HepG2 (cell line): ENCODE data around the gene MIEF1. TPM values are rescaled to one million over a fixed set of nuclear protein-coding genes. Genes with fewer than 3 reads are reported as not detected.

Experiments
- ATM ChIP-seq: fragments of 450-650 bp; IDR thresholded peaks from 2 replicates; pipeline ENCODE4 v1.7.1; 2017; ENCODE audit warnings: mild to moderate bottlenecking, borderline replicate concordance
- BHLHE40 ChIP-seq: IDR thresholded peaks from 2 replicates; pipeline ENCODE4 v1.6.1; 2011; ENCODE audit warnings: low read length, improper control_type of control experiment
- CHD2 ChIP-seq: IDR thresholded peaks from 2 replicates; pipeline ENCODE4 v1.6.1; 2011; ENCODE audit warnings: low read depth, low read length, improper control_type of control experiment
- FOXJ3 ChIP-seq: sonication (generic); formaldehyde crosslinking; IDR thresholded peaks from 2 replicates; pipeline ENCODE4 v1.4.0; 2020; ENCODE audit warnings: missing genetic modification reagents, mild to moderate bottlenecking, borderline replicate concordance
- HNRNPK ChIP-seq: fragments of 200-400 bp; formaldehyde crosslinking; IDR thresholded peaks from 2 replicates; pipeline ENCODE4 v1.6.1; 2018; ENCODE audit warnings: low read length, low read depth, moderate library complexity, mild to moderate bottlenecking; ENCODE audit not compliant: poor library complexity, severe bottlenecking
- JUND ChIP-seq: sonication (generic); formaldehyde crosslinking; IDR thresholded peaks from 2 replicates; pipeline ENCODE4 v1.8.0; 2022; ENCODE audit warnings: mild to moderate bottlenecking, missing genetic modification reagents
- KLF12 ChIP-seq: sonication (generic); formaldehyde crosslinking; IDR thresholded peaks from 2 replicates; pipeline ENCODE4 v1.4.0; 2020; ENCODE audit warnings: missing genetic modification reagents, borderline replicate concordance
- MED1 ChIP-seq: sonication (generic); formaldehyde crosslinking; IDR thresholded peaks from 2 replicates; pipeline ENCODE4 v1.4.0; 2020; ENCODE audit warnings: missing genetic modification reagents
- MIER2 ChIP-seq: IDR thresholded peaks from 2 replicates; pipeline ENCODE4 v1.6.1; 2016; ENCODE audit warnings: missing biosample characterization, missing genetic modification reagents
- MTF2 ChIP-seq: sonication (generic); formaldehyde crosslinking; IDR thresholded peaks from 2 replicates; pipeline ENCODE4 v1.5.0; 2020; ENCODE audit warnings: missing genetic modification reagents, borderline replicate concordance
- MYNN ChIP-seq: sonication (generic); formaldehyde crosslinking; IDR thresholded peaks from 2 replicates; pipeline ENCODE4 v1.4.0; 2020; ENCODE audit warnings: mild to moderate bottlenecking, low read depth, missing genetic modification reagents
- PPARG ChIP-seq: conservative IDR thresholded peaks from 2 replicates; pipeline ENCODE4 v1.6.1; 2016; ENCODE audit warnings: missing biosample characterization, missing genetic modification reagents
- REXO4 ChIP-seq: sonication (generic); formaldehyde crosslinking; IDR thresholded peaks from 2 replicates; pipeline ENCODE4 v1.8.0; 2022; ENCODE audit warnings: missing genetic modification reagents, mild to moderate bottlenecking, borderline replicate concordance
- SALL1 ChIP-seq: sonication (generic); formaldehyde crosslinking; IDR thresholded peaks from 2 replicates; pipeline ENCODE4 v1.8.0; 2022; ENCODE audit warnings: mild to moderate bottlenecking, missing genetic modification reagents
- SRSF4 ChIP-seq: fragments of 200-400 bp; formaldehyde crosslinking; IDR thresholded peaks from one replicate; pipeline ENCODE4 v1.6.1; 2018; ENCODE audit warnings: mild to moderate bottlenecking, low read depth, low read length, moderate library complexity; ENCODE audit not compliant: poor library complexity, severe bottlenecking
- TARDBP ChIP-seq: sonication (generic); formaldehyde crosslinking; IDR thresholded peaks from 2 replicates; pipeline ENCODE4 v1.8.0; 2022; ENCODE audit warnings: mild to moderate bottlenecking, missing genetic modification reagents
- THYN1 ChIP-seq: sonication (generic); formaldehyde crosslinking; IDR thresholded peaks from 2 replicates; pipeline ENCODE4 v1.8.1; 2023; ENCODE audit warnings: low read depth, mild to moderate bottlenecking, moderate library complexity, missing genetic modification reagents, borderline replicate concordance
- ZFY ChIP-seq: sonication (generic); formaldehyde crosslinking; IDR thresholded peaks from 2 replicates; pipeline ENCODE4 v1.4.0; 2020; ENCODE audit warnings: missing genetic modification reagents
- ZNF329 ChIP-seq: sonication (generic); formaldehyde crosslinking; IDR thresholded peaks from 2 replicates; pipeline ENCODE4 v1.9.0; 2021; ENCODE audit warnings: low read depth, mild to moderate bottlenecking, missing genetic modification reagents
- ZNF569 ChIP-seq: sonication (generic); formaldehyde crosslinking; IDR thresholded peaks from 2 replicates; pipeline ENCODE4 v1.5.0; 2020; ENCODE audit warnings: mild to moderate bottlenecking, missing genetic modification reagents, moderate library complexity, borderline replicate concordance
- polyA plus RNA-seq, 8 experiments: library from polyadenylated mRNA; depleted of rRNA in 3 of 8; stranded (reverse) in 7 of 8; unstranded in 1 of 8; fragments of >200 nt; fragmentation: Illumina TruSeq in 4 of 8; extraction: Trizol in 4 of 8; gene quantifications; 2 replicates each; pipeline versions ENCODE4 v1.2.1 to v1.2.3, GENCODE V29; 2011 to 2016; ENCODE audit warnings: low read depth in 4 of 8, missing spikeins in 1 of 8, mixed read lengths in 1 of 8; ENCODE audit not compliant: insufficient read depth in 1 of 8
- total RNA-seq, 5 experiments: library from RNA; depleted of rRNA; stranded (reverse); fragments of >200 nt; fragmentation: Illumina TruSeq; extraction: Trizol; gene quantifications; 2 replicates each; pipeline ENCODE4 v1.2.3, GENCODE V29; 2016; ENCODE audit warnings: low read depth in 1 of 5
- TF ChIP-seq, protein P1 (sequence below): sonication (generic); formaldehyde crosslinking; IDR thresholded peaks from 2 replicates; pipeline ENCODE4 v1.8.0; 2022; ENCODE audit warnings: mild to moderate bottlenecking, missing genetic modification reagents, moderate library complexity
- TF ChIP-seq, protein P2 (sequence below): IDR thresholded peaks from 2 replicates; pipeline ENCODE4 v1.6.1; 2016; ENCODE audit warnings: low read depth, missing genetic modification reagents, missing compliant biosample characterization

The MIEF1 gene
- total and polyA plus RNA-seq, 2 of the 13 experiments (the other 11 are each of a cell fraction or from before 2014, with no cell fraction given): 21.7 to 34.8 TPM

DNA sequence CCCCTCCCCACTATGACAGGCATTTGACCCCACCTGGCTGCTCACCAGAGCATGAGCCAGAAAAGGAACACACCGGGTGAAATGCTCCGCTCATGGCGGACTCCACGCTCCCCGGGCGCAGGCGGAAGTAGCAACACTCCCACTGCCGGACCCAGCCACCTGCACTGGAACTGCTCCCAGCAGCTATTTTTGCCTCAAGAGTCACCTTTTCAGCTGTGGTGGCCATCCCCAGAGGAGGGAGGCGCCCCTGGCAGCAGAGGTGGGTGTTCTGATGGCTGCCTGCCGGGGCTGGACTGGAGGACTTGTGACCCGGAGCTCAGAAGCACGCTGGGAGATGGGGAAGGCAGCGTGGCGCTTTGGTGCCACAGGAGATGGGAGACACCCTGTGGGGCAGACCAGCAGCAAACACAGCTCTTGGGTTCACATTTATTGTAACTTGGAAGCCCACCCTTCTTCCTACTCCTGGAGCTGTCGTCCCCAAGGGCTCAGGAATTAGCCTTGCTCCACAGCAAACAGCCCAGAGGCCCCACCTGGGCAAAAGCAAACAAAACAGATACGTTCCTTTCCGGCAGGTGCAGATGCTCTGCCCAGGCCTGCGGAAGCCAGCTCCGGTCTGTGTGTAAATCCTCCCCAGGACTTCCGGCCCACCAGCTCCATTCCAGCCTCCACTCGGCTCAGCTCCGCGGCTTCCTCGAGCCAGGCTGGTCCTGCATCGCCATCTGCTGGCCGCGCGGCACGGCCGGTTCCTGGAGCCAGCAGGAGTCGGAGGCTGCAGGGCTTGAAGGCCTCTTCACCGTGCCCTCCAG lies 26.8 kb downstream of the MIEF1 start (continued):
- TF ChIP-seq TARDBP (CRISPR knock-in tag): peak; percentile 94
- TF ChIP-seq REXO4 (CRISPR knock-in tag): no peak
- TF ChIP-seq, protein P1, sequence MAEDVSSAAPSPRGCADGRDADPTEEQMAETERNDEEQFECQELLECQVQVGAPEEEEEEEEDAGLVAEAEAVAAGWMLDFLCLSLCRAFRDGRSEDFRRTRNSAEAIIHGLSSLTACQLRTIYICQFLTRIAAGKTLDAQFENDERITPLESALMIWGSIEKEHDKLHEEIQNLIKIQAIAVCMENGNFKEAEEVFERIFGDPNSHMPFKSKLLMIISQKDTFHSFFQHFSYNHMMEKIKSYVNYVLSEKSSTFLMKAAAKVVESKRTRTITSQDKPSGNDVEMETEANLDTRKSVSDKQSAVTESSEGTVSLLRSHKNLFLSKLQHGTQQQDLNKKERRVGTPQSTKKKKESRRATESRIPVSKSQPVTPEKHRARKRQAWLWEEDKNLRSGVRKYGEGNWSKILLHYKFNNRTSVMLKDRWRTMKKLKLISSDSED (CRISPR knock-in tag): no peak
- peak; percentile 83; the same call in 1 of the 2 replicates for TF ChIP-seq MIER2 (CRISPR knock-in tag)
- TF ChIP-seq ZNF329 (CRISPR knock-in tag): peak; percentile 42; the same call in 1 of the 2 replicates
- peak; percentile 51; the same call in 1 of the 2 replicates for TF ChIP-seq FOXJ3 (CRISPR knock-in tag)
- TF ChIP-seq, protein P2, sequence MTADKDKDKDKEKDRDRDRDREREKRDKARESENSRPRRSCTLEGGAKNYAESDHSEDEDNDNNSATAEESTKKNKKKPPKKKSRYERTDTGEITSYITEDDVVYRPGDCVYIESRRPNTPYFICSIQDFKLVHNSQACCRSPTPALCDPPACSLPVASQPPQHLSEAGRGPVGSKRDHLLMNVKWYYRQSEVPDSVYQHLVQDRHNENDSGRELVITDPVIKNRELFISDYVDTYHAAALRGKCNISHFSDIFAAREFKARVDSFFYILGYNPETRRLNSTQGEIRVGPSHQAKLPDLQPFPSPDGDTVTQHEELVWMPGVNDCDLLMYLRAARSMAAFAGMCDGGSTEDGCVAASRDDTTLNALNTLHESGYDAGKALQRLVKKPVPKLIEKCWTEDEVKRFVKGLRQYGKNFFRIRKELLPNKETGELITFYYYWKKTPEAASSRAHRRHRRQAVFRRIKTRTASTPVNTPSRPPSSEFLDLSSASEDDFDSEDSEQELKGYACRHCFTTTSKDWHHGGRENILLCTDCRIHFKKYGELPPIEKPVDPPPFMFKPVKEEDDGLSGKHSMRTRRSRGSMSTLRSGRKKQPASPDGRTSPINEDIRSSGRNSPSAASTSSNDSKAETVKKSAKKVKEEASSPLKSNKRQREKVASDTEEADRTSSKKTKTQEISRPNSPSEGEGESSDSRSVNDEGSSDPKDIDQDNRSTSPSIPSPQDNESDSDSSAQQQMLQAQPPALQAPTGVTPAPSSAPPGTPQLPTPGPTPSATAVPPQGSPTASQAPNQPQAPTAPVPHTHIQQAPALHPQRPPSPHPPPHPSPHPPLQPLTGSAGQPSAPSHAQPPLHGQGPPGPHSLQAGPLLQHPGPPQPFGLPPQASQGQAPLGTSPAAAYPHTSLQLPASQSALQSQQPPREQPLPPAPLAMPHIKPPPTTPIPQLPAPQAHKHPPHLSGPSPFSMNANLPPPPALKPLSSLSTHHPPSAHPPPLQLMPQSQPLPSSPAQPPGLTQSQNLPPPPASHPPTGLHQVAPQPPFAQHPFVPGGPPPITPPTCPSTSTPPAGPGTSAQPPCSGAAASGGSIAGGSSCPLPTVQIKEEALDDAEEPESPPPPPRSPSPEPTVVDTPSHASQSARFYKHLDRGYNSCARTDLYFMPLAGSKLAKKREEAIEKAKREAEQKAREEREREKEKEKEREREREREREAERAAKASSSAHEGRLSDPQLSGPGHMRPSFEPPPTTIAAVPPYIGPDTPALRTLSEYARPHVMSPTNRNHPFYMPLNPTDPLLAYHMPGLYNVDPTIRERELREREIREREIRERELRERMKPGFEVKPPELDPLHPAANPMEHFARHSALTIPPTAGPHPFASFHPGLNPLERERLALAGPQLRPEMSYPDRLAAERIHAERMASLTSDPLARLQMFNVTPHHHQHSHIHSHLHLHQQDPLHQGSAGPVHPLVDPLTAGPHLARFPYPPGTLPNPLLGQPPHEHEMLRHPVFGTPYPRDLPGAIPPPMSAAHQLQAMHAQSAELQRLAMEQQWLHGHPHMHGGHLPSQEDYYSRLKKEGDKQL: no peak
- no peak for TF ChIP-seq HNRNPK
- TF ChIP-seq MYNN (CRISPR knock-in tag): no peak
- TF ChIP-seq ZNF569 (CRISPR knock-in tag): no peak
- TF ChIP-seq ATM: no peak
- no peak for TF ChIP-seq JUND
- peak; percentile 79; the same call in 1 of the 2 replicates for TF ChIP-seq KLF12 (CRISPR knock-in tag)
- TF ChIP-seq ZFY (CRISPR knock-in tag): peak; percentile 69
- peak; percentile 59; the same call in 1 of the 2 replicates for TF ChIP-seq BHLHE40
- no peak for TF ChIP-seq MTF2
- no peak for TF ChIP-seq PPARG (CRISPR knock-in tag)
- TF ChIP-seq CHD2: no peak
- TF ChIP-seq THYN1 (CRISPR knock-in tag): no peak
- peak; percentile 79 for TF ChIP-seq MED1 (CRISPR knock-in tag)
- TF ChIP-seq SALL1 (CRISPR knock-in tag): peak; percentile 90
- TF ChIP-seq SRSF4: peak; percentile 51
